CD8-positive, alpha-beta memory T cell (primary cell): ENCODE data around the gene TRAM2. TPM values are rescaled to one million over a fixed set of nuclear protein-coding genes. Genes with fewer than 3 reads are reported as not detected.

Source experiments
- CTCF ChIA-PET: fragments of 350-600 bp; sonication (Branson Sonifier 250); formaldehyde crosslinking; loops from one replicate; lab custom pipeline; 2021; ENCODE audit warnings: antibody characterized with exemption; lab: Charles Lee
- POLR2A ChIA-PET: fragments of 350-600 bp; sonication (Branson Sonifier 250); formaldehyde crosslinking; loops from one replicate; lab custom pipeline; 2021; ENCODE audit warnings: antibody characterized with exemption; lab: Charles Lee
- DNase-seq, 5 donors: peaks; one replicate each; pipeline versions ENCODE4 v3.0.0 to v3.0.0-alpha.2; 2020 to 2022; ENCODE audit warnings: mixed read lengths in 1 of 5
- H3K27ac ChIP-seq: one replicate; pipeline ENCODE4 v1.7.0; 2013; ENCODE audit warnings: low read depth, mild to moderate bottlenecking, low read length, moderate library complexity
- H3K27me3 ChIP-seq: 2 replicates; pipeline ENCODE4 v1.7.0; 2013; ENCODE audit warnings: low read length, mild to moderate bottlenecking; ENCODE audit not compliant: insufficient read depth, poor library complexity, severe bottlenecking
- H3K36me3 ChIP-seq: 2 replicates; pipeline ENCODE4 v1.7.0; 2013; ENCODE audit warnings: mild to moderate bottlenecking, low read length, moderate library complexity; ENCODE audit not compliant: insufficient read depth
- H3K4me1 ChIP-seq: 2 replicates; pipeline ENCODE4 v1.7.0; 2013; ENCODE audit warnings: mild to moderate bottlenecking, low read length, moderate library complexity; ENCODE audit not compliant: insufficient read depth
- H3K4me3 ChIP-seq: 2 replicates; pipeline ENCODE4 v1.7.0; 2013; ENCODE audit warnings: mild to moderate bottlenecking, low read length
- H3K9me3 ChIP-seq: 2 replicates; pipeline ENCODE4 v1.7.0; 2013; ENCODE audit warnings: mild to moderate bottlenecking, low read length
- H3K27ac Mint-ChIP-seq, 8 donors: one replicate each; pipeline ENCODE4 v1.8.0; 2020 to 2021; ENCODE audit warnings: mixed read lengths in 8 of 8, mild to moderate bottlenecking in 6 of 8, inconsistent platforms in 3 of 8, moderate library complexity in 3 of 8
- H3K27me3 Mint-ChIP-seq, 2 donors: one replicate each; pipeline ENCODE4 v1.8.0; 2020 to 2021; ENCODE audit warnings: mixed read lengths in 2 of 2, mild to moderate bottlenecking in 1 of 2, moderate library complexity in 1 of 2
- H3K36me3 Mint-ChIP-seq, 3 donors: one replicate each; pipeline ENCODE4 v1.8.0; 2020 to 2021; ENCODE audit warnings: mixed read lengths in 3 of 3, inconsistent platforms in 1 of 3, mild to moderate bottlenecking in 1 of 3
- H3K4me1 Mint-ChIP-seq, 3 donors: one replicate each; pipeline ENCODE4 v1.8.0; 2020 to 2021; ENCODE audit warnings: mixed read lengths in 3 of 3, inconsistent platforms in 1 of 3, mild to moderate bottlenecking in 1 of 3
- H3K4me3 Mint-ChIP-seq, 7 donors: one replicate each; pipeline ENCODE4 v1.8.0; 2020 to 2021; ENCODE audit warnings: mixed read lengths in 7 of 7, mild to moderate bottlenecking in 6 of 7, moderate library complexity in 4 of 7, inconsistent platforms in 2 of 7
- H3K9me3 Mint-ChIP-seq, 5 donors: one replicate each; pipeline ENCODE4 v1.8.0; 2020 to 2022; ENCODE audit warnings: mixed read lengths in 5 of 5, mild to moderate bottlenecking in 3 of 5, moderate library complexity in 2 of 5, inconsistent platforms in 1 of 5
- polyA plus RNA-seq: library from polyadenylated mRNA; unstranded; fragments of 300-500 nt; fragmentation: Illumina TruSeq; gene quantifications from one replicate; pipeline ENCODE4 v1.2.3, GENCODE V29; 2021
- total RNA-seq, 2 experiments: library from RNA; stranded (reverse); gene quantifications; one replicate each; pipeline ENCODE4 v1.2.3, GENCODE V29; 2021

Gene TRAM2
- total and polyA plus RNA-seq, 3 experiments from 2014 or later = 3.7 to 5.0 (median 4.1) TPM

DNA sequence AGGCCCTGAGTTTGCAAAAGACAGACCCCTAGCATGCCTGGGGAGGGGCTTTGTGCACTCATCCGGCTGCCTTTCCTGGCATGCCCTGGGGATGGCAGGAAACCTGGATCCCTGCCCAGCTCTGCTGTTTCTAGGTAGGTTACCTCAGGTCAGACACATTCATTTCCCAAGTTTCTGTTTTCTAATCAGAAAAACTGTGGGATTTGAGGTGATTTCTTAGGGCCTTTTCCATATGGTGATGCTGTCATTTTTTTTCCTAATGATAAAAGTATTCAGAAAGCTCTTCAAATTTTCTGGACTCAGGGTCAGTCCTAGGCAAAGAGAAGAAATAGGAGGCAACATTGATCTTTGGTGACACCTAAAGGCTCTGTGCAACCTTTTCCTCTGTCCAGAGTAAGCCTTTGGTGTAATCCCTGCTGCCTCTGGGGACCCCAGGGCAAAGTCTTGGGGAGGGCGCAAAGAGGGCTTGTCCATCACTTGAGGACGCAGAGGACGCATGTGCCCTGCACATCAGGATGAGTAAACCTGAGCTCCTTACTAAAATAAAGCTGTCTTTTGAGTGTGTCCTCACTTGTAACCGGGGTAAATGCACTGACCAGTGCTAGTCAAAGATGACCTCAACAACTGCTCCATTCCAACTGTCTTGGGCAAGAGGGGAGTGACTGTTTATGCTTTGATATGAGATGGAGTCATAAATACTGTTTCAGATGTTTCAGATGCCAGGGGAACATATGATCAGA is 13.5 kb upstream of the TRAM2 start:
- Mint-ChIP-seq H3K36me3 (peaks cover 0 to 2% (median 0%) of the 10 kb centered on the region in 3 donors), H3K27me3 (peaks cover 0 to 2% of the 10 kb centered on the region in 2 donors), H3K4me3 (no peak overlapping the region), H3K9me3 (no peaks in the 10 kb centered on the region), H3K4me1 (peaks cover 0 to 7% (median 4%) of the 10 kb centered on the region in 3 donors), H3K27ac (no peak overlapping the region)
- Histone ChIP-seq H3K27me3 (no peaks in the 10 kb centered on the region), H3K27ac (no peak overlapping the region), H3K4me3 (no peak overlapping the region), H3K9me3 (no peaks in the 10 kb centered on the region), H3K36me3 (no peaks in the 10 kb centered on the region), H3K4me1 (no peaks in the 10 kb centered on the region)
- CTCF ChIA-PET = interaction anchor here (1.0 to 1.3 kb wide), 3 partner anchors 171 to 327 kb away, joined by 3 read pairs; no protein-coding TSS in a partner anchor
- POLR2A ChIA-PET = no interaction called here
- no peak for DNase-seq

DNA sequence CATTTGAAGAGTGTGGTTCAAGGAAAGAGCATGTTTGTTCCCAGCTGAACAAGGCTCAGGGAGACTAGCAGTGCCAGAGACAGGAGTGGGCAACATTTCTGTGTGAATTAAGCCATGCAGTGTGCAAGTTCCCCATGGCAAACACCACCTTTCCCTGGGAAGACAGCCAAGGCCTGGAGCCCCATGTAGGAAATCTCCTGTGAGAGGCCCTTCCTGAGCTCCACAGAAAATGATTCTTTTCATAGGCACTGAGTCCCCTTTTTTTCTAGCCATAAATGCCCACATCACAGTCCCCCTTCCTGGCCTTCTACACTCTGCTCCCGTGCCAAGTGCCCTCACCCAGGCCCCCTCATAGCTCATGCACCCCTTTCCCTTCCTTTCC is 11.8 kb upstream of the TRAM2 start:
- peaks cover 0 to 2% (median 0%) of the 10 kb centered on the region in 3 donors for H3K36me3 Mint-ChIP-seq
- CTCF ChIA-PET = interaction anchor here (0.7 kb wide), 1 partner anchor 13 kb away, joined by 3 read pairs; no protein-coding TSS in a partner anchor

DNA sequence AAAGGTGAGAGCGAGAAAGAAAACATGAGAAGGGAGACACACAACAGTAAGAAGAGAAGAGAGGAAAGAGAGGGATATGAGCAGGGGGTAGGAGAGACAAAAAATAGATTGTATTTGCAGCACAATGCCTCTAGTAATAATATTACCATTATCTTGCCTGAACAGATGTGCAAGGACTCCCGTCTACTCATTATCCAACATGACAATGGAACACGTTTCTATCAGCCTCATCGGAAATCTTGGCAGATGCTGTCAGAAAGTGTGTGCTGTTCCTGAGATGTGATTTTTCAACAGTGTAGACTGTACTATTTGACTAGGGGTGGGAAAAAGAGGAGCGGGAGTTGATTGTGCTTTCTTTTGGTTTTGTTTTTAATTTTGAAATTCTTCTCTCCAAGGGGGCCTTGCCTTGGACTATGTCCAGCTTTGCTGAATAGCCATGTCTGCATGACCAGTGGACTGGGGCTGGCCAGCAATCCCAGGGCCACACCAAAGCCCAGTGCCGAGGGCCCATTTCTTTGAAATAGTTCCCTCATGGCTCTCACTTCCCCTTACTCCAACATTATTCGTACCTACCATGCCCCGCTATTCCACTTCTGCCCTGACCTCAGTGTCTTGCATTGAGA is 11.3 kb upstream of the TRAM2 start:
- H3K4me1 ChIP-seq = no peaks in the 10 kb centered on the region
- Mint-ChIP-seq H3K9me3 (no peaks in the 10 kb centered on the region), H3K4me3 (no peak overlapping the region), H3K36me3 (peaks cover 0 to 2% (median 0%) of the 10 kb centered on the region in 3 donors), H3K27ac (no peak overlapping the region), H3K27me3 (no peaks in the 10 kb centered on the region), H3K4me1 (no peaks in the 10 kb centered on the region)
- H3K27me3 ChIP-seq = no peaks in the 10 kb centered on the region
- no peaks in the 10 kb centered on the region for H3K9me3 ChIP-seq
- no peak overlapping the region for H3K27ac ChIP-seq
- no peaks in the 10 kb centered on the region for H3K36me3 ChIP-seq
- DNase-seq = no peak
- H3K4me3 ChIP-seq = no peak overlapping the region
- ChIA-PET POLR2A (no interaction called here), CTCF (interaction anchor here (0.7 kb wide), 1 partner anchor 12 kb away, joined by 3 read pairs; no protein-coding TSS in a partner anchor)

More for the DNA sequence above, 11.8 kb upstream of the TRAM2 start:
- Mint-ChIP-seq H3K9me3 (no peaks in the 10 kb centered on the region), H3K4me3 (no peak overlapping the region), H3K27ac (no peak overlapping the region), H3K27me3 (no peaks in the 10 kb centered on the region), H3K4me1 (no peaks in the 10 kb centered on the region)
- DNase-seq = no peak
- Histone ChIP-seq H3K27me3 (no peaks in the 10 kb centered on the region), H3K4me3 (no peak overlapping the region), H3K4me1 (no peaks in the 10 kb centered on the region), H3K9me3 (no peaks in the 10 kb centered on the region), H3K36me3 (no peaks in the 10 kb centered on the region), H3K27ac (no peak overlapping the region)
- POLR2A ChIA-PET = no interaction called here

DNA sequence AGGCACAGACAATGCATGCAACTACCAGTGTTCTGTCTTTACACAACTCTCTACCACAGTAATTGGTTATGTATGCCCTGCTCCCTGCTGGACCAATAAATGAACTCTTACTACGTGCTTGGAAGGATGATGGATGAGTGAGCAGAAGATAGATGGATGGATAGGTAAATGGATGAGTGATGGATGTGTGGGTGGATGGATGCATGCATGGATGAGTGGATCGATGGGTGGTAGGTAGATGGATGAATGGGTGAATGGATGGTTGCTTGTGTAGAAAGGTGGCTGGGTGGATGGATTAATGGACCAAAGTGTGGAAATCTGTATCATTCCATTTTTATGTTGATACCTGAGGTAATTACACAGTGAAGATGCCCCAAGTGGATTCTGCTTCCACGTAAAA is 10.1 kb upstream of the TRAM2 start:
- Mint-ChIP-seq H3K36me3 (peaks cover 0 to 8% (median 0%) of the 10 kb centered on the region in 3 donors), H3K4me3 (no peak overlapping the region), H3K27ac (no peak overlapping the region), H3K27me3 (no peaks in the 10 kb centered on the region), H3K4me1 (no peaks in the 10 kb centered on the region), H3K9me3 (no peaks in the 10 kb centered on the region)
- H3K4me1 ChIP-seq = no peaks in the 10 kb centered on the region
- no peaks in the 10 kb centered on the region for H3K36me3 ChIP-seq
- no peak overlapping the region for H3K27ac ChIP-seq
- no peaks in the 10 kb centered on the region for H3K9me3 ChIP-seq
- H3K4me3 ChIP-seq = no peak overlapping the region
- no peaks in the 10 kb centered on the region for H3K27me3 ChIP-seq
- ChIA-PET POLR2A (no interaction called here), CTCF (no interaction called here)
- DNase-seq = no peak

DNA sequence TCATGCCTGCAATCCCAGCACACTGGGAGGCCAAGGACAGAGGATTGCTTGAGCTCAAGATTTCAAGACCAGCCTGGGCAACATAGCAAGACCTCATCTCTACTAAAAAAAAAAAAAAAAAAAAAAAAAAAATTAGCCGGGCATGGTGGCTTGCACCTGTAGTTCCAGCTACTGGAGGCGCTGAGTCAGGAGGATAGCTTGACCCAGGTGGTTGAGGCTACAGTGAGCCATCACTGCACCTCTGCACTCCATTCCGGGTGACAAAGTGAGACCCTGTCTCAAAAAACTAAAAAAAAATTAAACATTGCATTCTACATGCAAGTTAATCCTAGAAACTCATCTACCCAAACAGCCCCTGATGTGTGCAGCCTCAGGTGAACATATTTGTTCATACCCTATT is 7.3 kb upstream of the TRAM2 start:
- H3K9me3 ChIP-seq = no peaks in the 10 kb centered on the region
- Mint-ChIP-seq H3K27ac (no peak overlapping the region), H3K27me3 (no peaks in the 10 kb centered on the region), H3K4me3 (no peak overlapping the region), H3K9me3 (no peaks in the 10 kb centered on the region), H3K36me3 (peaks cover 0 to 11% (median 0%) of the 10 kb centered on the region in 3 donors), H3K4me1 (no peaks in the 10 kb centered on the region)
- no peak for DNase-seq
- no peaks in the 10 kb centered on the region for H3K27me3 ChIP-seq
- no peaks in the 10 kb centered on the region for H3K4me1 ChIP-seq
- no peak overlapping the region for H3K27ac ChIP-seq
- no peak overlapping the region for H3K4me3 ChIP-seq
- ChIA-PET POLR2A (interaction anchor here (0.7 kb wide), 1 partner anchor 353 kb away, joined by 14 read pairs; no protein-coding TSS in a partner anchor), CTCF (no interaction called here)
- H3K36me3 ChIP-seq = no peaks in the 10 kb centered on the region

DNA sequence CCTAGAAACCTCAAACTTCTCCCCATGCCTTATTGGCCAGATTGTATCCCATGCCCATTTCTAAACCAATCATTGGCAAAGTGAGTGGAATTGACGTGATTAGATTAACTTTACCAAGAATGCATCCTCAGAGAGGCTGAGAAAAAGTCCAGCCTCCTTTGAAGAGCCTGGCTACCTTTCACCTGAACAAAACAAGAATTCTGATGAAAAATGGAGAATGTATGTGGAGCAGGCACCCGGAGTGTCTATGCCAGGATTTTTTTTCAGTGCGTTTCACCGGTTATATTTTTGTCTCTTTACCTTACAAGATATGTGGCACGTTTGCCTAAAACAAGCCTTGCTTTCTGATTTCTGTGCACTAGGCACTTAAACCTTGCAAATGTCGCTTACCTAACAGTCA is 6.1 kb upstream of the TRAM2 start:
- Histone ChIP-seq H3K27ac (no peak overlapping the region), H3K27me3 (no peaks in the 10 kb centered on the region), H3K4me3 (no peak overlapping the region), H3K4me1 (no peaks in the 10 kb centered on the region), H3K9me3 (no peaks in the 10 kb centered on the region), H3K36me3 (no peaks in the 10 kb centered on the region)
- Mint-ChIP-seq H3K27me3 (no peaks in the 10 kb centered on the region), H3K9me3 (no peaks in the 10 kb centered on the region), H3K36me3 (peaks cover 0 to 9% (median 0%) of the 10 kb centered on the region in 3 donors), H3K4me1 (peaks cover 0 to 4% (median 0%) of the 10 kb centered on the region in 3 donors), H3K27ac (no peak overlapping the region), H3K4me3 (no peak overlapping the region)
- ChIA-PET CTCF (interaction anchor here (0.7 kb wide), 1 partner anchor 69 kb away, joined by 3 read pairs; no protein-coding TSS in a partner anchor), POLR2A (no interaction called here)
- DNase-seq = no peak

DNA sequence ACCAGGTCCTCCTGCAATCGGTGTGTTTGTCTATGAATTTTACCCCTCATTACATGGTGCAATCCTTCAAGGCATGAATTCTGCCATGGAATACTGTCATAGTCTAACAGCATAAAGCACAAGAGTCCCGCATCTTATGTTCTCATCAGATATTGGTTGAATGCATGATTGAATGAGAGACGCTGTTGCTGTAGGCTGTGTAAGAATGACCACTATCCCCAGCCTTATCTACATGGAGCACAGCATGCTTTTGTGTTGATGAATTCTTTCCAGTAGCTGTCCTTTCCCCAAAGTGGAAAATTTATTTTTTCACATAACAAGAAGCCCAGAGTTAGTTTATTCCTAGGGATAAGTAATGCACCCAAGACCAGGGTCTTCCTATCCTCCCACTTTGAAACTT is 5.6 kb upstream of the TRAM2 start:
- Mint-ChIP-seq H3K9me3 (no peaks in the 10 kb centered on the region), H3K4me1 (peaks cover 3 to 9% (median 4%) of the 10 kb centered on the region in 3 donors), H3K4me3 (peak overlapping the region in 1 of 7 donors; percentile 43), H3K36me3 (peaks cover 0 to 9% (median 0%) of the 10 kb centered on the region in 3 donors), H3K27me3 (no peaks in the 10 kb centered on the region), H3K27ac (no peak overlapping the region)
- no peak overlapping the region for H3K27ac ChIP-seq
- H3K36me3 ChIP-seq = no peaks in the 10 kb centered on the region
- ChIA-PET POLR2A (no interaction called here), CTCF (no interaction called here)
- H3K4me1 ChIP-seq = peaks cover 5% of the 10 kb centered on the region
- no peaks in the 10 kb centered on the region for H3K27me3 ChIP-seq
- no peak overlapping the region for H3K4me3 ChIP-seq
- no peaks in the 10 kb centered on the region for H3K9me3 ChIP-seq
- no peak for DNase-seq

DNA sequence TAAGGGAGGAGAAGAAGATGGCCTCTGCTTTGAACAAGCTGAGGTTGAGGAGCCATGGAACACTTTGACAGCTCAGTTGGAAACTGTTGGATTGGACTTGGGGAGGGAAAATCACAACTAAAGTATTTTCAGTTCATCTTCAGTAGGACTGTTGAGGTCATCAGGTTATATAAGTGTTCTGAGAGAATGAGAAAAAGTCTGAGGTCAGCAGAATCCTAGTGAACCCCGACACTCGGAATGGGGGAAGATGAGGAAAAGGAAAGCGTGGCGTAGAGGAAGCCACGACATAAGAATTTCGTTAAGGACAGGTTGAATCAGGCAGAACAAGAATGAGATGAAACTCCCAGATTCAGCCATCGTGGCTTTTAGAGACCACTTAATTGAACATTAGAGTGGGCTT is 4.0 kb upstream of the TRAM2 start:
- ChIA-PET CTCF (interaction anchor here (1.8 kb wide), 1 partner anchor 14 kb away, joined by 4 read pairs; no protein-coding TSS in a partner anchor), POLR2A (no interaction called here)
- H3K27ac Mint-ChIP-seq = peak overlapping the region in 1 of 8 donors; percentile 27

More for the DNA sequence above, 4.0 kb upstream of the TRAM2 start:
- Histone ChIP-seq H3K36me3 (no peaks in the 10 kb centered on the region), H3K9me3 (no peaks in the 10 kb centered on the region), H3K27me3 (no peaks in the 10 kb centered on the region), H3K4me3 (no peak overlapping the region), H3K4me1 (peaks cover 11% of the 10 kb centered on the region), H3K27ac (no peak overlapping the region)
- peaks cover 10 to 17% (median 13%) of the 10 kb centered on the region in 3 donors for H3K4me1 Mint-ChIP-seq
- no peak overlapping the region for H3K4me3 Mint-ChIP-seq
- no peak for DNase-seq
- H3K9me3 Mint-ChIP-seq = no peaks in the 10 kb centered on the region
- no peaks in the 10 kb centered on the region for H3K27me3 Mint-ChIP-seq
- peaks cover 0 to 9% (median 1%) of the 10 kb centered on the region in 3 donors for H3K36me3 Mint-ChIP-seq
